GM18951 (cell line): ENCODE measurements around the gene VWA5A.

ENCODE experiments used
- POLR2A ChIP-seq: IDR thresholded peaks from 4 replicates; pipeline ENCODE4 v1.6.1; 2011; ENCODE audit warnings: mild to moderate bottlenecking; ENCODE audit not compliant: insufficient read length, insufficient read depth; ENCODE audit errors: extremely low read depth
- in situ Hi-C: fragments of 300-500 bp; cut with MboI; formaldehyde crosslinking; loops from one replicate; pipeline ENCODE4 v1.12.0; 2022; ENCODE audit warnings: low sequenced_read_pairs, mixed read lengths, inconsistent platforms; ENCODE audit not compliant: unreplicated experiment

Gene VWA5A

GRCh38 chr11:124193221-124194010 lies 78.2 kb downstream of the VWA5A start:
- in situ Hi-C loops: no loop called here
- TF ChIP-seq POLR2A: no peak

GRCh38 chr11:124194293-124195188 lies 79.3 kb downstream of the VWA5A start:
- in situ Hi-C loops: no loop called here
- TF ChIP-seq POLR2A: no peak

GRCh38 chr11:124195189-124195734 lies 80.0 kb downstream of the VWA5A start:
- in situ Hi-C loops: no loop called here
- no peak for TF ChIP-seq POLR2A
